Neural cell (in vitro differentiated cells): Measurements from ENCODE around the gene LRRC18. TPM values are rescaled to one million over a fixed set of nuclear protein-coding genes. Genes with fewer than 3 reads are reported as not detected.

Experiments
- H2AFZ ChIP-seq: fragments of 200-600, 300-800 bp; sonication (generic), shearing (Covaris generic); 2 replicates; pipeline ENCODE4 v1.6.0; 2014; ENCODE audit warnings: low read depth, mild to moderate bottlenecking, antibody characterized with exemption, low read length, moderate library complexity
- H3F3A ChIP-seq: fragments of 200-600 bp; shearing (Covaris generic); 2 replicates; pipeline ENCODE4 v1.6.1; 2016; ENCODE audit warnings: mild to moderate bottlenecking, moderate library complexity, mixed read lengths, antibody characterized with exemption, low read length; ENCODE audit not compliant: insufficient read depth, poor library complexity, severe bottlenecking
- H3K27ac ChIP-seq: fragments of 200-600, 300-800 bp; sonication (generic), shearing (Covaris generic); 2 replicates; pipeline ENCODE4 v1.5.1; 2014; ENCODE audit warnings: mild to moderate bottlenecking, low read length, moderate library complexity
- H3K27me3 ChIP-seq: fragments of 300-800, 200-600 bp; sonication (generic), shearing (Covaris generic); 2 replicates; pipeline ENCODE4 v1.6.0; 2014; ENCODE audit warnings: mild to moderate bottlenecking, low read depth, low read length, moderate library complexity; ENCODE audit not compliant: insufficient read depth
- H3K36me3 ChIP-seq: fragments of 300-800, 200-600 bp; sonication (generic), shearing (Covaris generic); 2 replicates; pipeline ENCODE4 v1.5.1; 2014; ENCODE audit warnings: mild to moderate bottlenecking, antibody characterized with exemption, low read length, moderate library complexity; ENCODE audit not compliant: insufficient read depth
- H3K4me2 ChIP-seq: fragments of 300-800, 200-600 bp; sonication (generic), shearing (Covaris generic); 2 replicates; pipeline ENCODE4 v1.6.0; 2014; ENCODE audit warnings: mild to moderate bottlenecking, low read length
- H3K4me3 ChIP-seq: fragments of 300-800, 200-600 bp; sonication (generic), shearing (Covaris generic); 2 replicates; pipeline ENCODE4 v1.5.1; 2014; ENCODE audit warnings: mild to moderate bottlenecking, low read length, moderate library complexity
- H3K79me2 ChIP-seq: fragments of 200-600 bp; shearing (Covaris generic); replicated peaks from 2 replicates; pipeline ENCODE4 v1.6.0; 2014; ENCODE audit warnings: mild to moderate bottlenecking, low read length, moderate library complexity; ENCODE audit not compliant: insufficient read depth
- H3K9ac ChIP-seq: fragments of 300-800, 200-600 bp; sonication (generic), shearing (Covaris generic); 2 replicates; pipeline ENCODE4 v1.6.1; 2016; ENCODE audit warnings: mild to moderate bottlenecking, low read length, mixed read lengths
- H3K9me2 ChIP-seq: fragments of 200-600 bp; shearing (Covaris generic); 2 replicates; pipeline ENCODE4 v1.6.1; 2016; ENCODE audit warnings: mild to moderate bottlenecking, low read length, mixed read lengths; ENCODE audit not compliant: insufficient read depth
- H3K9me3 ChIP-seq: fragments of 200-600, 300-800 bp; sonication (generic), shearing (Covaris generic); 2 replicates; pipeline ENCODE4 v1.6.1; 2016; ENCODE audit warnings: mild to moderate bottlenecking, mixed run types, low read length, moderate library complexity, mixed read lengths
- H4K20me1 ChIP-seq: fragments of 200-600 bp; shearing (Covaris generic); 2 replicates; pipeline ENCODE4 v1.6.1; 2016; ENCODE audit warnings: mild to moderate bottlenecking, mixed run types; ENCODE audit not compliant: insufficient read depth
- CTCF ChIP-seq: fragments of 450-650 bp; IDR thresholded peaks from 2 replicates; pipeline ENCODE4 v1.5.1; 2014; ENCODE audit warnings: antibody characterized with exemption, mild to moderate bottlenecking, moderate library complexity; ENCODE audit not compliant: poor library complexity, severe bottlenecking
- EP300 ChIP-seq: fragments of 450-650 bp; conservative IDR thresholded peaks from 2 replicates; pipeline ENCODE4 v1.6.1; 2014; ENCODE audit warnings: antibody characterized with exemption, mild to moderate bottlenecking, moderate library complexity; ENCODE audit not compliant: poor library complexity, severe bottlenecking
- EZH2 ChIP-seq: fragments of 200-600, 300-800 bp; shearing (Covaris generic), sonication (generic); IDR thresholded peaks from 2 replicates; pipeline ENCODE4 v1.6.1; 2014; ENCODE audit warnings: antibody characterized with exemption, low read length, borderline replicate concordance, mild to moderate bottlenecking; ENCODE audit not compliant: insufficient read depth, poor library complexity, severe bottlenecking
- MXI1 ChIP-seq: fragments of 450-650 bp; conservative IDR thresholded peaks from 2 replicates; pipeline ENCODE4 v1.6.1; 2014; ENCODE audit warnings: antibody characterized with exemption, mild to moderate bottlenecking; ENCODE audit not compliant: poor library complexity, severe bottlenecking
- POLR2AphosphoS5 ChIP-seq: IDR thresholded peaks from 2 replicates; pipeline ENCODE4 v1.6.1; 2012
- RAD21 ChIP-seq: fragments of 450-650 bp; conservative IDR thresholded peaks from 2 replicates; pipeline ENCODE4 v1.6.1; 2014; ENCODE audit warnings: antibody characterized with exemption, mild to moderate bottlenecking, moderate library complexity
- SMC3 ChIP-seq: fragments of 450-650 bp; conservative IDR thresholded peaks from 2 replicates; pipeline ENCODE4 v1.6.1; 2014; ENCODE audit warnings: antibody characterized with exemption, mild to moderate bottlenecking, moderate library complexity; ENCODE audit not compliant: poor library complexity
- TAF1 ChIP-seq: IDR thresholded peaks from 2 replicates; pipeline ENCODE4 v1.6.1; 2012; ENCODE audit warnings: low read depth
- polyA plus RNA-seq: library from polyadenylated mRNA; depleted of rRNA; stranded (reverse); fragments of >200 nt; gene quantifications from 2 replicates; pipeline ENCODE4 v1.2.3, GENCODE V29; 2014
- TF ChIP-seq, protein P1 (sequence below): IDR thresholded peaks from 2 replicates; pipeline ENCODE4 v1.6.1; 2012; ENCODE audit warnings: borderline replicate concordance

Gene LRRC18
- polyA plus RNA-seq, 1 donor from 2014 or later, result not detected

- Histone ChIP-seq H3K9me2 (no peaks in the 10 kb centered on the region), H3K27ac (no peak overlapping the region), H3K36me3 (no peaks in the 10 kb centered on the region), H3K4me3 (no peak overlapping the region), H2AFZ (no peak overlapping the region), H4K20me1 (no peaks in the 10 kb centered on the region), H3F3A (no peaks in the 10 kb centered on the region), H3K4me2 (no peak overlapping the region), H3K27me3 (no peaks in the 10 kb centered on the region), H3K9ac (no peak overlapping the region), H3K79me2 (no peaks in the 10 kb centered on the region), H3K9me3 (no peaks in the 10 kb centered on the region)
- TF ChIP-seq MXI1 (no peak), SMC3 (no peak), CTCF (no peak), RAD21 (no peak), EP300 (no peak), TAF1 (no peak), EZH2 (no peak), POLR2AphosphoS5 (no peak)
- TF ChIP-seq, protein P1, sequence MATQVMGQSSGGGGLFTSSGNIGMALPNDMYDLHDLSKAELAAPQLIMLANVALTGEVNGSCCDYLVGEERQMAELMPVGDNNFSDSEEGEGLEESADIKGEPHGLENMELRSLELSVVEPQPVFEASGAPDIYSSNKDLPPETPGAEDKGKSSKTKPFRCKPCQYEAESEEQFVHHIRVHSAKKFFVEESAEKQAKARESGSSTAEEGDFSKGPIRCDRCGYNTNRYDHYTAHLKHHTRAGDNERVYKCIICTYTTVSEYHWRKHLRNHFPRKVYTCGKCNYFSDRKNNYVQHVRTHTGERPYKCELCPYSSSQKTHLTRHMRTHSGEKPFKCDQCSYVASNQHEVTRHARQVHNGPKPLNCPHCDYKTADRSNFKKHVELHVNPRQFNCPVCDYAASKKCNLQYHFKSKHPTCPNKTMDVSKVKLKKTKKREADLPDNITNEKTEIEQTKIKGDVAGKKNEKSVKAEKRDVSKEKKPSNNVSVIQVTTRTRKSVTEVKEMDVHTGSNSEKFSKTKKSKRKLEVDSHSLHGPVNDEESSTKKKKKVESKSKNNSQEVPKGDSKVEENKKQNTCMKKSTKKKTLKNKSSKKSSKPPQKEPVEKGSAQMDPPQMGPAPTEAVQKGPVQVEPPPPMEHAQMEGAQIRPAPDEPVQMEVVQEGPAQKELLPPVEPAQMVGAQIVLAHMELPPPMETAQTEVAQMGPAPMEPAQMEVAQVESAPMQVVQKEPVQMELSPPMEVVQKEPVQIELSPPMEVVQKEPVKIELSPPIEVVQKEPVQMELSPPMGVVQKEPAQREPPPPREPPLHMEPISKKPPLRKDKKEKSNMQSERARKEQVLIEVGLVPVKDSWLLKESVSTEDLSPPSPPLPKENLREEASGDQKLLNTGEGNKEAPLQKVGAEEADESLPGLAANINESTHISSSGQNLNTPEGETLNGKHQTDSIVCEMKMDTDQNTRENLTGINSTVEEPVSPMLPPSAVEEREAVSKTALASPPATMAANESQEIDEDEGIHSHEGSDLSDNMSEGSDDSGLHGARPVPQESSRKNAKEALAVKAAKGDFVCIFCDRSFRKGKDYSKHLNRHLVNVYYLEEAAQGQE, result no peak
These were observed 7.4 kb upstream of the LRRC18 start for GRCh38 chr10:48946891-48947500.

DNA sequence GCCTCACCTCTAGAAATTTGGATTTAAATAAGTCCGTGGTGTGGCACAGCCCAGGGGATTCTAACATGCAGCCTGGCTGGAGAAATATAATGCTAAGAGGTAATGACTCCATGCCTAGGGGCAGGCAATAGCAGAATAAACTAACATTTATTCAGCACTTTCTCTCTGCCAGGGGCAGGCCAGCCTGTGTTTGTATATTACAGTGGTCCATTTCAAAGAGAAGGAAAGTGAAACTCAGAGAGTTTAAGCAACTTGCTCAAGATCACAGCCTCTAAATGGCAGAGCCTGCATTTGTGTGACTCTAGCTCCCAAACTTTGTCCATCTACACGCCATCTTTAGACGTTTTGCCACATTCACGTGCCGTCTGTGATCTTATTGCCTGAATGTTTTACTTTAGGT, 6.7 kb upstream of the LRRC18 start:
- Histone ChIP-seq H4K20me1 (no peaks in the 10 kb centered on the region), H3F3A (no peaks in the 10 kb centered on the region), H3K79me2 (no peaks in the 10 kb centered on the region), H3K9me2 (no peaks in the 10 kb centered on the region), H3K9ac (no peak overlapping the region), H3K27ac (no peak overlapping the region), H3K4me3 (no peak overlapping the region), H2AFZ (no peak overlapping the region), H3K9me3 (no peaks in the 10 kb centered on the region), H3K27me3 (no peaks in the 10 kb centered on the region), H3K4me2 (no peak overlapping the region), H3K36me3 (no peaks in the 10 kb centered on the region)
- no peak for TF ChIP-seq RAD21
- no peak for TF ChIP-seq POLR2AphosphoS5
- no peak for TF ChIP-seq MXI1
- TF ChIP-seq TAF1, result no peak
- TF ChIP-seq EP300, result no peak
- no peak for TF ChIP-seq SMC3
- TF ChIP-seq EZH2, result no peak
- no peak for TF ChIP-seq CTCF
- TF ChIP-seq, protein P1, result no peak
